SH-SY5Y (cell line): ENCODE data around the gene ETS2.

Experiments used
- GATA2 ChIP-seq: IDR thresholded peaks from 2 replicates; pipeline ENCODE4 v1.6.1; 2011; ENCODE audit warnings: mild to moderate bottlenecking, low read depth, low read length
- GATA3 ChIP-seq: IDR thresholded peaks from 2 replicates; pipeline ENCODE4 v1.6.1; 2011; ENCODE audit warnings: low read depth, mild to moderate bottlenecking, low read length, moderate library complexity

DNA sequence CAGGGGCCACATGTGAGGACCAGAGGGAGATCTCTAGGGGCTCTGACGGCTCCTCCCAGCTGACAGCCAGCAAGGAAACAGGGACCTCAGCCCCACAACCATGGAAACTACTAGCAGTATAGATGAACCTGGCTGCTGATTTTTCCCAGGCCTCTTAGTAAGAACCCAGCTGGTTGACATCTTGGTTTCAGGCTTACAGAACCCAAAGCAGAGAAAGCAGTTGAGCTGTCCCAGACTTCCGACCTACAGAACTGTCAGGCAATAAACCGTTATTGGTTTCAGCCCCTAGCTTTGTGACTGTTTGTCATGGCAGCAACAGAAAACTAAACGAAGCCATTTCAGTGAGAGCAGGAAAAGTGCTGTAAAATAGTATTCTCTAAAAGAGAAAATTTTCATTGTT, 36.4 kb downstream of the ETS2 start:
- no peak for TF ChIP-seq GATA2
- no peak for TF ChIP-seq GATA3
